Stimulated activated naive CD8-positive, alpha-beta T cell treated with anti-CD3 and anti-CD28 coated beads, Interleukin-15, Interleukin-2, amounts not matched to agents 100 ng/mL and 50 ng/mL, for 24 hours (primary cell): ENCODE data around the gene C1QTNF4.
"Not testable (repeated sequence)": the region's sequence is repeated elsewhere in the genome, so short reads cannot be mapped to it uniquely, and the experiment has no call there.

Experiments used
- H3K27ac Mint-ChIP-seq: one replicate; pipeline ENCODE4 v1.8.0; 2021; ENCODE audit warnings: mild to moderate bottlenecking, mixed read lengths
- H3K27me3 Mint-ChIP-seq: one replicate; pipeline ENCODE4 v1.8.0; 2021; ENCODE audit warnings: mixed read lengths
- H3K36me3 Mint-ChIP-seq: one replicate; pipeline ENCODE4 v1.8.0; 2021; ENCODE audit warnings: low read depth, mixed read lengths
- H3K4me1 Mint-ChIP-seq: one replicate; pipeline ENCODE4 v1.8.0; 2021; ENCODE audit warnings: low read depth, mixed read lengths
- H3K4me3 Mint-ChIP-seq: one replicate; pipeline ENCODE4 v1.8.0; 2021; ENCODE audit warnings: mild to moderate bottlenecking, mixed read lengths
- H3K9me3 Mint-ChIP-seq: one replicate; pipeline ENCODE4 v1.8.0; 2021; ENCODE audit warnings: mixed read lengths

The C1QTNF4 gene

DNA sequence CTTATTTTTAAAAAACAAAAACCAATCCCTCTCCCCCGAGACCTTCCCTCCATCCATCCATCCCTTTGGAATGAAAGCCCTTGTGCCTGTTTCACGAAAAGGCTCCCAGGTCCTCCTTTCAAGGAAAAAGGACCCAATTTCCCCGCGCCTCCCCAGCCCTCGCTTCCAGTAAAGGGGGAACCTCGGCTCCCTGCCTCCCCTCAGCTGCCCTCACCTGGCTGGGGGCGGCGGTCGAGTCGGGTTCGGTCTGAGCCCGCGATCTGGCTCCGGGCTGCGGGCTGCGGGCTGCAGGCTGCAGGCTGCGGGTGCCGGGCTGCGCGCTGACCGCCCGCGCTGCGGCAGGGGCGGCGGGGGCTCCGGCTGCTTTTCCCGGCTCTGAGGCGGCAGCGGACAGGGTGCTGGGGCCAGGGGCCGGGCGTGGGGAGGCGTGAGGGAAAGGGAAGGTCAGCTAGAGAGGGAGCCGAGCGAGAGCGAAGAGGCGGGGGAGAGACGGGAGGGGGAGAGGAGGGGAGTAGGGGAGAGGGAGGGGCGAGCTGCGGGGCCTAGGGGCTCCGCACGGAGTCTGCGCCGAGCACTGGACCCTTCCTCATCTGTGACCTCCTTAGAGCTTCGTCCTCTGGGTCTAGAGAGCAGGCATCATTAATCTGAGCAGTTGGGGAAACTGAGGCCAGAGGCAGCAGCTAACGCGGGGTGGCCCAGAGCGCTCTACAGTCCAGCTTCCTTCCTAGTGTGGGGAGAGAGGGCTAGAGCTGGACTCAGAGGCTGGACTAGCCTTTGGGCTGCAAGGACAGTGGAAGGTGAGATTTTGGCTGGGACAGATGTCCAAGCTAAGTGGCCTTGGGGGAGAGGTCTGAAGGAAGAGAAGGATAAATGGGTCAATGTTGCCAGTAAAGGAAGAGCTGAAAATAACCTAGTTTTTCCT, at the start of gene C1QTNF4:
C1QTNF4 (minus strand) TSS at position 478 of the 922 bp plus-strand sequence. CDS start 3,601 bp downstream, outside the sequence.
- peaks cover 41% of the 10 kb centered on the region for H3K27me3 Mint-ChIP-seq
- H3K4me1 Mint-ChIP-seq, result peaks cover 11% of the 10 kb centered on the region
- no peak within 1 kb of the TSS for H3K4me3 Mint-ChIP-seq
- H3K9me3 Mint-ChIP-seq, result no peaks in the 10 kb centered on the region
- H3K36me3 Mint-ChIP-seq, result no peaks in the 10 kb centered on the region
- no peak within 1 kb of the TSS for H3K27ac Mint-ChIP-seq

GRCh38 chr11:47642099-47642855, 48.1 kb upstream of the C1QTNF4 start, which contains the start of gene MTCH2:
Gene MTCH2, minus strand, starts transcription at chr11:47642559. Its CDS starts 94 bp downstream, at chr11:47642465.
- H3K27ac Mint-ChIP-seq, result peak within 1 kb of the TSS; percentile 95
- peaks cover 34% of the 10 kb centered on the region for H3K4me1 Mint-ChIP-seq
- H3K27me3 Mint-ChIP-seq, result no peaks in the 10 kb centered on the region
- H3K4me3 Mint-ChIP-seq, result peak within 1 kb of the TSS; percentile 97
- no peaks in the 10 kb centered on the region for H3K9me3 Mint-ChIP-seq
- H3K36me3 Mint-ChIP-seq, result peaks cover 29% of the 10 kb centered on the region

- Mint-ChIP-seq H3K4me3 (peak overlapping the region; percentile 97), H3K27ac (peak overlapping the region; percentile 95)
Observed at GRCh38 chr11:47641600-47642098, 47.4 kb upstream of the C1QTNF4 start.

GRCh38 chr11:47640506-47640905, 46.3 kb upstream of the C1QTNF4 start:
- peaks cover 35% of the 10 kb centered on the region for H3K36me3 Mint-ChIP-seq

More at GRCh38 chr11:47641600-47642098, 47.4 kb upstream of the C1QTNF4 start:
- Mint-ChIP-seq H3K27me3 (no peaks in the 10 kb centered on the region), H3K36me3 (peaks cover 32% of the 10 kb centered on the region), H3K4me1 (peaks cover 34% of the 10 kb centered on the region), H3K9me3 (no peaks in the 10 kb centered on the region)

DNA sequence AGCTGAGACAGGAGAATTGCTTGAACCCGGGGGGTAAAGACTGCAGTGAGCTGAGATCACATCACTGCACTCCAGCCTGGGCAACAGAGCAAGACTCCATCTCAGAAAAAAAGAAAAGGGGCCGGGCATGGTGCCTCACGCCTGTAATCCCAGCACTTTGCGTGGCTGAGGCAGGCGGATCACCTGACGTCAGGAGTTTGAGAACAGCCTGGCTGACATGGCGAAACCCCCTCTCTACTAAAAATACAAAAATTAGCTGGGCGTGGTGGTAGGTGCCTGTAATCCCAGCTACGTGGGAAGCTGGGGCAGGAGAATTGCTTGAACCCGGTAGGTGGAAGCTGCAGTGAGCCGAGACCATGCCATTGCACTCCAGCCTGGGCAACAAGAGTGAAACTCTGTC, 42.1 kb upstream of the C1QTNF4 start:
- H3K4me3 Mint-ChIP-seq, H3K27me3 Mint-ChIP-seq, H3K27ac Mint-ChIP-seq, H3K9me3 Mint-ChIP-seq: not testable (repeated sequence)
- Mint-ChIP-seq H3K36me3 (peaks cover 56% of the 10 kb centered on the region), H3K4me1 (peaks cover 19% of the 10 kb centered on the region)

More at GRCh38 chr11:47640506-47640905, 46.3 kb upstream of the C1QTNF4 start:
- H3K27ac Mint-ChIP-seq, H3K9me3 Mint-ChIP-seq, H3K27me3 Mint-ChIP-seq: not testable (repeated sequence)
- Mint-ChIP-seq H3K4me3 (peak overlapping the region; percentile 97), H3K4me1 (peaks cover 34% of the 10 kb centered on the region)

GRCh38 chr11:47631473-47631872, 37.3 kb upstream of the C1QTNF4 start:
- Mint-ChIP-seq H3K4me1 (no peaks in the 10 kb centered on the region), H3K9me3 (no peaks in the 10 kb centered on the region), H3K36me3 (peaks cover 68% of the 10 kb centered on the region), H3K27ac (no peak overlapping the region), H3K27me3 (no peaks in the 10 kb centered on the region), H3K4me3 (no peak overlapping the region)

GRCh38 chr11:47628026-47628425, 33.8 kb upstream of the C1QTNF4 start:
- no peak overlapping the region for H3K27ac Mint-ChIP-seq
- H3K9me3 Mint-ChIP-seq, result no peaks in the 10 kb centered on the region
- H3K36me3 Mint-ChIP-seq, result peaks cover 60% of the 10 kb centered on the region
- H3K4me1 Mint-ChIP-seq, result no peaks in the 10 kb centered on the region
- H3K4me3 Mint-ChIP-seq, result no peak overlapping the region
- H3K27me3 Mint-ChIP-seq, result no peaks in the 10 kb centered on the region

- H3K27ac Mint-ChIP-seq, result no peak overlapping the region
- H3K4me3 Mint-ChIP-seq, result no peak overlapping the region
- no peaks in the 10 kb centered on the region for H3K27me3 Mint-ChIP-seq
- H3K36me3 Mint-ChIP-seq, result peaks cover 60% of the 10 kb centered on the region
- no peaks in the 10 kb centered on the region for H3K9me3 Mint-ChIP-seq
- H3K4me1 Mint-ChIP-seq, result no peaks in the 10 kb centered on the region
Observed at GRCh38 chr11:47626234-47626633, 32.0 kb upstream of the C1QTNF4 start.

DNA sequence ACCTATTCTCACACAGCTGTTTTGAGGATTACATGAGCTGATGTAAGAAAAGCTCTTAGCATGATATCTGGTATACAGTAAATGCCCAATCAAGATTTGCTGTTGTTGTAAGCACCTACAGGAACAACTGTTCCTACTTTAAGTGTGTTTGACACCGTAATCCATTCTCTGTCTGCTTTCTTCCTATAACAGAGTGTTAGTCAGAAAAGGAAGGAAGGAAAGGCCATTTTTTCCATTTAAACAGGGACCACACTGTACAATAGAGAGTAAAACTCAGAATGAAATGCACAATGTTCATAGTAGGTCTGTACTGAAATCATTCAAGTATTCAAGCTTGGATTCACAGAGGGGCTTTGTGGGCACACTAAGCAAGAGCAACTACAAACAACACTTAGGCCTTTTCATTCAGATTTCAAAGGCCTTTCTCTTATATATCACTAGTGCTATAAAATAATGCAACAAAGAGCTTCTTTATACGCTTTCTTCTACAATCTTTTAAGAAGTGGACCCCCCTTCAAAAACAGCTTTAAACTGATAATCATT, 26.7 kb upstream of the C1QTNF4 start:
- Mint-ChIP-seq H3K27ac (no peak overlapping the region), H3K4me3 (no peak overlapping the region), H3K4me1 (no peaks in the 10 kb centered on the region), H3K36me3 (peaks cover 45% of the 10 kb centered on the region), H3K9me3 (no peaks in the 10 kb centered on the region), H3K27me3 (no peaks in the 10 kb centered on the region)

DNA sequence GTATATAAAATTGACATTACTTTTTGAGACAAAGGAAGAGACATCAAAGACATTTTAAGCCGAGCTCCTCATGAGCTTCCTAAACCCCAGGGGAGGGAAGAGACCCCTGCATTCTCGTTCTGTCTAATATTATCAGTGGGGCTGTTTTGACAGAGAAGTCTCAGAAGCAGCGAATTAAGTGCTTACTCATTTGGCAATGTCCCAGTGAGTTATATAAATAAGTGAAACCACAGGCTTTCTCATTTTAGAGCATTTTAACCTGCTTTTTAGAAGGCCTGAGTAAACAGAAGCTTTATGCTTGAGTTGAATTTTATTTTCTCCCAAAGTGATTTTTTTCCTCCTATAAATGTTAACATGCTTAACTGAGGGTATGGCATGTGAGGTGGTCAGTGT, 23.2 kb upstream of the C1QTNF4 start:
- Mint-ChIP-seq H3K4me1 (no peaks in the 10 kb centered on the region), H3K4me3 (no peak overlapping the region), H3K27ac (no peak overlapping the region), H3K36me3 (peaks cover 35% of the 10 kb centered on the region), H3K9me3 (no peaks in the 10 kb centered on the region), H3K27me3 (no peaks in the 10 kb centered on the region)

- peaks cover under 1% of the 10 kb centered on the region for H3K4me1 Mint-ChIP-seq
- H3K4me3 Mint-ChIP-seq, result no peak overlapping the region
Observed at GRCh38 chr11:47616726-47617416, 22.7 kb upstream of the C1QTNF4 start.

DNA sequence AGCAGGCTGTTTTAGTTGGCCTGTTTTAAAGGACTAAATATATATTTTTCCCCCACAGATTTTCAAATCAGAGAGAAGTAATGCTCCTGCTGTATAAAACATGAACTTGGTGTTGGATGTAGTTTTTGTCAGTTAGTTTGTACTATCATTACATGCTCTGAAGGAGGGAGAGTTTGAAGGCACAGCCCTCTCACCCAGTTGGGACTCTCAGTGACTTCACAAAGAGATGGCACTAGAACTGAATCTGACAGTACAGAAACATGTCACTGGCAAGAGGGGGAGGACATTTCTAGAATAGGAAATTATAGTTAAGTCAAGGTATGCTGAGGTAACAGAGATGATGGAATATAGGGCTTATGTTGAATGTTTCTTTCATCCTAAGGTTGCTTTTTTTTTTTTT, 21.0 kb upstream of the C1QTNF4 start:
- peaks cover 23% of the 10 kb centered on the region for H3K36me3 Mint-ChIP-seq
- peaks cover 5% of the 10 kb centered on the region for H3K4me1 Mint-ChIP-seq
- H3K4me3 Mint-ChIP-seq, result no peak overlapping the region
- no peak overlapping the region for H3K27ac Mint-ChIP-seq
- H3K27me3 Mint-ChIP-seq, result no peaks in the 10 kb centered on the region
- H3K9me3 Mint-ChIP-seq, result no peaks in the 10 kb centered on the region

More at GRCh38 chr11:47616726-47617416, 22.7 kb upstream of the C1QTNF4 start:
- H3K9me3 Mint-ChIP-seq, result no peaks in the 10 kb centered on the region
- H3K27ac Mint-ChIP-seq, result no peak overlapping the region
- peaks cover 30% of the 10 kb centered on the region for H3K36me3 Mint-ChIP-seq
- no peaks in the 10 kb centered on the region for H3K27me3 Mint-ChIP-seq

GRCh38 chr11:47611348-47611794, 17.2 kb upstream of the C1QTNF4 start:
- Mint-ChIP-seq H3K36me3 (peaks cover 4% of the 10 kb centered on the region), H3K27ac (no peak overlapping the region), H3K9me3 (no peaks in the 10 kb centered on the region), H3K4me1 (peaks cover 5% of the 10 kb centered on the region), H3K27me3 (no peaks in the 10 kb centered on the region), H3K4me3 (no peak overlapping the region)

DNA sequence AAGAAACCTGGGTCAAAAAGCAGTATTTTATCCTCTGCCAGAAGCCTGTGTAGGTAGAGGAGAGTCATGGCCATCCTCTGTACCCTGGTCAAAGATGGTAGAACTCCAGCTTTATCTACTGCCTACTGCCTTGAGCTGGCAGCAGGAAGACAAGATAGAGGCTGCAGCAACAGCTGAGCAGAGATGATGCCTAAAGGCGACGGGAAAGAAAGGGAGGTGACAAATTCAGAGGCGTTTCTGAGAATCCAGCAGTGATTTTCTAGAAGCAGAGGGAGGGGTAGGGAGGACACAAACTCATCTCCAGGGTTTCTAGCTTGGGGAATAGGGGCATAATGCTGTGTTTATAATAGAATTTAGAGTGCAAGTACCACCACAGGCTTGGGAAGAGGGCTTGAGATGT, 15.5 kb upstream of the C1QTNF4 start:
- H3K9me3 Mint-ChIP-seq, result no peaks in the 10 kb centered on the region
- H3K36me3 Mint-ChIP-seq, result no peaks in the 10 kb centered on the region
- H3K4me3 Mint-ChIP-seq, result no peak overlapping the region
- peaks cover 5% of the 10 kb centered on the region for H3K4me1 Mint-ChIP-seq
- no peak overlapping the region for H3K27ac Mint-ChIP-seq
- no peaks in the 10 kb centered on the region for H3K27me3 Mint-ChIP-seq
